Measurements from ENCODE around the gene ZNF362.
"Not testable (repeated sequence)": the region's sequence is repeated elsewhere in the genome, so short reads cannot be mapped to it uniquely, and the experiment has no call there.

ZNF362 gene

DNA sequence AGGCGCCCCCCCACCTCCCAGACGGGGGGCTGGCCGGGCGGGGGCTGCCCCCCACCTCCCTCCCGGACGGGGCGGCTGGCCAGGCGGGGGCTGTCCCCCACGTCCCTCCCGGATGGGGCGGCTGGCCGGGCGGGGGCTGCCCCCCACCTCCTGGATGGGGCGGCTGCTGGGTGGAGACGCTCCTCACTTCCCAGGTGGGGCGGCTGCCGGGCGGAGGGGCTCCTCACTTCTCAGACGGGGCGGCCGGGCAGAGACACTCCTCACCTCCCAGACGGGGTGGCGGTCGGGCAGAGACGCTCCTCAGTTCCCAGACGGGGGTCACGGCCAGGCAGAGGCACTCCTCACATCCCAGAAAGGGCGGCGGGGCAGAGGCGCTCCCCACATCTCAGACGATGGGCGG, 53.1 kb downstream of the ZNF362 start:
- DNase-seq = not testable (repeated sequence)

GRCh38 chr1:33310702-33311101, 54.4 kb downstream of the ZNF362 start:
- no peak for DNase-seq

DNA sequence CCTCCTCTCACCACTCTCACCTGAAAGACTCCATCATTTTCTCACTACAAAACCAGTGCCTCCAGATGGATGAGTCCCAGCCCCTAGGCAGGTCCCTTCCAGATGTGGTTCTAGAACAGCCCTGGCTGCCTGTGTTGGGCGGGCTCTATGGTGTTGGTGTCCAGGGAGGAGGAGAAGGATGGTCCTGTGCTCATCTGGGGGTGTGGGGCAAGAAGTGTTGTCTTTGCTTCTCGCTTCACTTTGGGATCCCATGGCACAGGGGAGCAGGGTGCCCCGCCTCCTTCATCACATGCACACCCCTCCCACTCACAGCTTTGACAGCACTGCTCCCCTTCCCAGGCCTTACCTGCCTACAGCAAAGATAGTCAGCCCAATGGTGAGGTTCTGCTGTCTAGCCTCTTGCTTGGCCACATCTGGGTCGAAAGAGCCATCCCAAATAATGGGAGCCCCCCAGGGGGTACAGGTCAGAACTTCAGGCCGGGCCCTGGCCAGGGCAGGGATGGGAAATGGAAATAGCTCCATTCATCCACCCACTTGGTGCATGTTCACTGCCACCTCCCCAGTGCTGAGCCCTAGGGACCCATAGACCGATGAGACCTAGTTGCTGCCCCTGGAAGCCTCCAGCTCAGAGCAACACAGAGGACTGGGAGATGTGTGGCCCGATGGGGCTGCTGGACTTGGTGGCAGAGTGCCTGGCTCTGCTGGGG, 55.6 kb downstream of the ZNF362 start:
- no peak for DNase-seq

GRCh38 chr1:33312413-33312749, 56.1 kb downstream of the ZNF362 start:
- no peak for DNase-seq

- peak; percentile 95 for DNase-seq
Observed at GRCh38 chr1:33314416-33314815, 58.1 kb downstream of the ZNF362 start.

DNA sequence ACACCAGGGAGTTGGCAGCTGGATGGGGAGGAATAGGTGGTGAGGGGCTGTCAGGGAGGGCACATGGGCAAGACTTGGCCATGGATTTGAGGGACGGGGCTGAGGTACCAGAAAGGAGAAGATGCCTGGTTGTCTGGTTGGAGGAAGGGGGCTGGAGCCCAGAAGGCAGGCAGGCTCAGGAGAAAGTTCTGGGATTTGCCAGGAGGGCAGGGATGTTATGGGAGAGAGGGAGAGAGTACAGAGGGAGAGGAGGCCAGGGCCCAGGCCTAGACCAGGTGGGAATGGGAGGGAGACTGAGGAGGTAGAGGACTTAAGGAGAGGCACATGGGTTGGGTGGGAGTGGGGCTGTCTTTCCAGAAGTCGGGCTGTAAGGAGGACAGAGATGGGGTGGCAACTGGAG, 60.3 kb downstream of the ZNF362 start:
- DNase-seq = no peak

- DNase-seq = no peak
Observed at GRCh38 chr1:33317354-33317753, 61.1 kb downstream of the ZNF362 start.

DNA sequence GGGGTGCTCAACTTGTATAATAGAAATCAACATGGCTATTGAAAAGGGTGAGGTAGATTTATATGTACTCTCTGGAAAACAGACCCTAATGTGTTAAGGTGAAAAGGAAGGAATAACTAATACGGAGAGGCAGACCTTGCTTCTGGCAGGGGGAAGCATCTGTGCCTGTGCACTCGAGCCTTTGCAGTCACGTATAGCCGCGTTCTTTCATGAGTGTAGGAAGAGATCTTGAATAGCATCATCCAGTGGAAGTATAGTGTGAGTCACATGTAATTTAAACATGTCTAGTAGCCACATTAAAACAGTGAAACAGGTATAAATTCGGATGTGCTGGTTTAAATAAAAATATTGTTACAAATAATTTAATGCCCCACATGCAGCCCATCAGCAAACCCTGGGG, 61.7 kb downstream of the ZNF362 start:
- no peak for DNase-seq

- no peak for DNase-seq
Observed at GRCh38 chr1:33319186-33319948, 63.1 kb downstream of the ZNF362 start.

DNA sequence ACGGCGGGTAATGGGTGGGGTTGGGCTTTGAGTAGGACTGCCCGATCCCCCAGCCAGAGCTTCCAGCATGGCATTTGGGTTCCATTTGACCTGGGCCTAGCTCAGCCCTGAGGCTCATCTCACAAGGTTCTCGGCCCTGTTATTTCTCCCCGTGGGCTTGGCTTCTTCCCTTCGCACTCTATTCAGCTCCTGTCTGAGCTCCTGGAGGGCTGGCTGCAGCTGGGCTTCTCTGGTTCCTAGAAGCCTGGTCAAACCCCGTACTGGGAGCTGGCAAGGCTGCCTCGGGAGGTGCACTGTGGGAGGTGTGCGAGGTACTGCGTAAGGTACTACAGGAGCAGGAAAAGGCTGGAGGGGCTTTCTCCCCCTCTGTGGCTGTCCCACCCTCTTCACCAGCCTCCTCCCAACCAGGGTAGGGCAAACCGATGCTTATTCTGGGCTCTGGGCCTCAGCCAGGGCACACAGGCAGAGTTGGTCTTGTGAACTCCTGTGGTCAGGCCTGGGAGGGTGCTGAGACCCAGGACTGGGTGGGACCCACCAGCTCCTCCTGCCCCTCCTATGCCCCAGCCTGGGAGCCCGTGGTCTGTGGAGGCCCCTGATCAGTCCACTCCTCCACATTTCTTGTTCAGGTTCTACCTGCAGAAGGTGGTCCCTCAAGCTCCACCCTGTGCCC, 63.8 kb downstream of the ZNF362 start:
- DNase-seq = no peak

DNA sequence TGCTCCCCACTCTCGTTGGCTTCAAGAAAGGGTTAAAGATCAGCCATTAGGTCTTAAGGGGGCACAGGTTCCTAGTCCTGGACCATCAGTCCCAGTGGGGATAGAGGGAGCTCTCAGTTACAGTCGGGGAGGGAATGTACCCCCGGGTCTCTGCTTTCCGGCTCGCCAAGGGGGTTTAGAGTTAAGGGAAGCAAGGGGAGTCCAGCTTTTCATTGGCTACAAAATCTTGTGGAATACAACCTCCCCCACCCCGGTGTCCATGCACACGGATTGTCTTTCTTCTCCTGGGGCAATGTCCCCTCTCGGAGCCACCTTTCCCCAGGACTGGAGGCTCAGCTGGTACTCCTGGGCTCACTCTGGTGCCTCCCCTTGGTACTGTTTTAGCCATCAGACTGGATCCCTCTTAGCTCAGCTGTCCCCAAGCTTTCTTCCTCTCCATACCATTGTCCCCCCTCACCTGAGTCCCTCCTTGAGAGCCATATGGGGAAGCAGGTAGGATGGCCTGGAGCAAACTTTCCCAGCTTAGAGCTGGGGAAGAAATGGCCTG, 64.4 kb downstream of the ZNF362 start, which contains the start of gene A3GALT2:
A3GALT2 (minus strand) TSS at position 480 of the 547 bp plus-strand sequence; CDS start at position 480, 0 bp downstream.
- no peak for DNase-seq

DNA sequence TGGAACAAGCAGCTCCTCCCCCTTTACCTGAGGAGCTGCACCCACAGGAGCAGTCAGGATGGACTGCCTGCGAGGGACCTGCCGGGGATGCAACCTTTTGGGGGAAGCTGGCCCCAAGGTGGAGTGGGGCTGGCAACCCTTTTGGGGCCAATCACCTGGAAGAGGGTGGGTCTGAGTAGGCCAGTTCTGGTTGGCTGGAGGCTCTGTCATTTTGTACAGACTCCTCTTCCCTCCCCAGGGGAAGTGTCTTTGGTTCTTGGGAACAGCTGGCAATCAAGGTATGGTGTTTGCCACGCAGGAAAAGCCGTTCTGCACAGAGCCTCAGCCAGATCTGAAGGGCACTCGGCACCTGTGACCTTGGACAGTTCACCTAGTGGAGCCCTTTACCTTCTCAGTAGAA, 64.9 kb downstream of the ZNF362 start:
- DNase-seq = no peak

GRCh38 chr1:33322109-33322508, 65.8 kb downstream of the ZNF362 start:
- no peak for DNase-seq

DNA sequence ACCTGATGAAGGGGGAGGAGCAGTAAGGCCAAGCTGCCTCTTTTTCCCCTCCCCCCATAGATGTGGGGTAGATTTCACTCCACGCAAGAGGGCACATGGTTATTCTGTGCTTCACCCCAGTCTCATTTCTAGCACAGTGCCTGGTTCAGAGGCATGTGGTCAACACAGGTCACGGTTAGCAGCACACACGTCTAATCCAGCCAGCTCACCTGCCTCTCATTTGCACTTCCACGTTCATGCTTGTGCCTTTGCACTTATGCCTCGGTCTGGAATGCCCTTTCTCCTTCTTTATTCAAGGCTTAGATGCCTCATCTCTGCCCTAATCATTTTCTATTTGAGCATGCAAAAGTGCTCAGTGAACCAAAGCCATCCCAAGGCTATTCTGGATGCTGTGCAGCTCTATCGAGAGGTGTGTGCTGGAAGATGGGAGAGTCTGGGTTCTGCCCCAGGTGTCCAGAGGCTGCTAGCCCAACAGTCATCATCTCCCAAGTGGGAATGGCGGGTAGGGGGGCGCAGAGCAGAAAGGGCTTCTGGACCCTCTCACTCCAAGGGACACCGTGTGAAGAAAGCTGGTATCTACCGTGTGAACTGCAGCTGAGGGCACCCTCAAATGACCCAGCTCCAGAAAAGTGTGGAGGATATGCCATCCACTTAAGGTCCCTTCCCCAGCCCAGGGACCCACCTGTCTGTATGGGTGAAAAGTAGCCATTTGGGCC, 66.7 kb downstream of the ZNF362 start:
- peak; percentile 95 to 96 for DNase-seq

- DNase-seq = peak in 1 of 2 experiments; percentile 23
Observed at GRCh38 chr1:33323663-33324477, 67.6 kb downstream of the ZNF362 start.

- DNase-seq = no peak
Observed at GRCh38 chr1:33324677-33325575, 68.6 kb downstream of the ZNF362 start.

DNA sequence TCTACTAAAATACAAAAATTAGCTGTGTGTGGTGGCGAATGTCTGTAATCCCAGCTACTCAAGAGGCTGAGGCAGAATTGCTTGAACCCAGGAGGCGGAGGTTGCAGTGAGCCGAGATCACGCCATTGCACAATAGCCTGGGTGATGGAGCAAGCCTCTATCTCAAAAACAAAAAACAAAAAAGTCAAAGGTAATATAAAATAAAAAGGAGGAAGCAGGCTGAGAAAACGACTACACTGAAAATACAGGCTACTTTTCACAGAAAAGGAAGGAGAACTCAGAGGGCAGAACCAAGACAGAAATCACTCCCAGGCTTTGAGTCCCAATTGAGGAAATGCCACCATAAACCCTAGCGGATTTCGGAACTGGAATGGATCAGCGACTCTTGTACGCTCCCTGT, 70.5 kb downstream of the ZNF362 start:
- DNase-seq = no peak

DNA sequence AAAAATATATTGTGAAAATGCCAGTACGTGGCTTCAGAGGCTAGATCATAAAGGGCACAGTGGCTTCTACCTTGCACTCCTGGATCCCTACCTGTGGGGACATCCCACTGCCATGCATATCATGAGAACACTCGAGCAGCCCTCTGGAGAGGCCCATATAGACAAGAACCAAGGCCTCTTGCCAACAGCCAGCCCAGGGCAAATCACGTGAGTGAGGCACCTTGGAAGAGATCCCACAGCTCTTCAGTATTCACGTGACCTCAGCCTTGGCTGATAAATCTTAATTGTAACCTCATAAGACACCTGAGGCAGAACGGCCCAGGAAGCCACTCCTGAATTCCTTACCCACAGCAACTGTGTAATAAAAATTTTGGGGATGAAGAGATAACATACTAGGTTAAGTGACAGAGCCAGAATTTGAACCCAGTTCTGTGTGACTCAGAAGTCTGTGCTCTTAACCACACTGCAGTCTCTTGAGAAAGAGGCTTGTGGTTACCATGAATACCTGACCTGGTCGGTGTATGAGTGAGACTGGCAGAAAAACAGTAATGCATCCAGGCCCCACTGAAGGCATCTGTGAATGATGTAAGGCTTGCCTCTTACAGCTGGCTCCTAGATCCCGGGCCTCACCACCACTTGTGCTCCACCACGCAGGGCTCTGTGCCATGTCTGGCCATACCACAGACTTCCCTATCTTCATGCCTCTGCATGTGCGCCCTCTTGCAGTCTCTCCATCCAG, 71.5 kb downstream of the ZNF362 start:
- DNase-seq = no peak

- DNase-seq = no peak
Observed at GRCh38 chr1:33328817-33329216, 72.5 kb downstream of the ZNF362 start.

Measured in NCI-H526 (cell line).